HepG2 (cell line): ENCODE results near the gene SENP5.

ENCODE experiments used
- CTCF ChIP-seq: sonication (generic); formaldehyde crosslinking; IDR thresholded peaks from 2 replicates; pipeline ENCODE4 v1.5.0; 2020; ENCODE audit warnings: mild to moderate bottlenecking, missing genetic modification reagents, moderate library complexity
- SNAPC5 ChIP-seq: sonication (generic); formaldehyde crosslinking; IDR thresholded peaks from 2 replicates; pipeline ENCODE4 v1.8.1; 2023; ENCODE audit warnings: mild to moderate bottlenecking, missing genetic modification reagents, borderline replicate concordance

- TF ChIP-seq CTCF (CRISPR knock-in tag) (no peak), SNAPC5 (CRISPR knock-in tag) (no peak)
Observed at GRCh38 chr3:196918968-196919367, 51.2 kb downstream of the SENP5 start.
